A549 (cell line): ENCODE measurements around the gene LLGL2.

ENCODE experiments used
- CTCF ChIP-seq: fragments of >200 bp; sonication (Bioruptor Twin); formaldehyde crosslinking; IDR thresholded peaks from 3 replicates; pipeline ENCODE4 v1.5.1; 2016
- FOSL2 ChIP-seq, 2 experiments: fragments of 450-650 bp in 1 of 2; fragments of >200 bp in 1 of 2; sonication (Bioruptor Twin) in 1 of 2; formaldehyde crosslinking; IDR thresholded peaks; 2 replicates each; pipeline versions ENCODE4 v1.5.0 to v1.6.1; 2016 to 2020; ENCODE audit warnings: mild to moderate bottlenecking in 1 of 2, moderate library complexity in 1 of 2
- JUN ChIP-seq, 2 experiments: fragments of >200 bp; sonication (Bioruptor Twin); formaldehyde crosslinking; IDR thresholded peaks; 2 replicates in 1 of 2; 3 replicates in 1 of 2; pipeline ENCODE4 v1.6.1; 2016 to 2017
- KDM5A ChIP-seq: fragments of 200-600 bp; sonication (generic); IDR thresholded peaks from 2 replicates; pipeline ENCODE4 v1.6.1; 2016; ENCODE audit warnings: antibody characterized with exemption, mild to moderate bottlenecking
- MYC ChIP-seq: IDR thresholded peaks from 2 replicates; pipeline ENCODE4 v1.6.1; 2012; ENCODE audit warnings: mild to moderate bottlenecking, inconsistent platforms, low read length, improper control_type of control experiment, borderline replicate concordance
- REST ChIP-seq: fragments of 200-600 bp; sonication (generic); IDR thresholded peaks from 2 replicates; pipeline ENCODE4 v1.6.1; 2016; ENCODE audit warnings: antibody characterized with exemption, mild to moderate bottlenecking, moderate library complexity
- SMC3 ChIP-seq: fragments of >200 bp; sonication (Bioruptor Twin); formaldehyde crosslinking; IDR thresholded peaks from 3 replicates; pipeline ENCODE4 v1.6.1; 2018; ENCODE audit warnings: inconsistent platforms
- USF2 ChIP-seq: fragments of 450-650 bp; IDR thresholded peaks from 2 replicates; pipeline ENCODE4 v1.6.1; 2014; ENCODE audit warnings: antibody characterized with exemption

- TF ChIP-seq REST = no peak
- no peak for TF ChIP-seq KDM5A
- TF ChIP-seq MYC = no peak
- TF ChIP-seq CTCF = no peak
- TF ChIP-seq JUN (IDR thresholded peaks at IDR 0.05) = no peak
- no peak for TF ChIP-seq SMC3
- TF ChIP-seq FOSL2 (IDR thresholded peaks at IDR 0.05) = no peak
- TF ChIP-seq FOSL2 (CRISPR knock-in tag; IDR thresholded peaks at IDR 0.05) = no peak
- TF ChIP-seq USF2 = peak; percentile 38; the same call in 1 of the 2 replicates
Observed at GRCh38 chr17:75549246-75550138, 24.0 kb downstream of the LLGL2 start.
